Measurements from ENCODE around the gene WNT2B. TPM values are rescaled to one million over a fixed set of nuclear protein-coding genes. Genes with fewer than 3 reads are reported as not detected.

The WNT2B gene
- polyA plus RNA-seq, 1 donor = 4.0 TPM

Other genes starting within 250 kb of the WNT2B start
- gene CTTNBP2NL, start 112.8 kb upstream of the WNT2B start, polyA plus RNA-seq (ENCODE audit: insufficient read length) = 16.2 TPM
- 20.6 TPM for gene ST7L, start 110.2 kb downstream of the WNT2B start, polyA plus RNA-seq (ENCODE audit: insufficient read length)
- 67.6 TPM for gene CAPZA1, start 110.9 kb downstream of the WNT2B start, polyA plus RNA-seq (ENCODE audit: insufficient read length)
- 58.2 TPM for gene MOV10, start 165.7 kb downstream of the WNT2B start, polyA plus RNA-seq (ENCODE audit: insufficient read length)
- gene RHOC, start 198.2 kb downstream of the WNT2B start, polyA plus RNA-seq (ENCODE audit: insufficient read length) = 293 TPM
- 3.8 TPM for gene PPM1J, start 206.4 kb downstream of the WNT2B start, polyA plus RNA-seq (ENCODE audit: insufficient read length)